Measurements from ENCODE around the gene LMBR1L. TPM values are rescaled to one million over a fixed set of nuclear protein-coding genes. Genes with fewer than 3 reads are reported as not detected.

LMBR1L gene
- total and polyA plus RNA-seq, 10 of the 15 experiments (the other 5 are each of a cell fraction or from before 2014, with no cell fraction given): 2.1 to 42.6 (median 20.0) TPM

- TF ChIP-seq CUX1 (IDR thresholded peaks at IDR 0.05; ENCODE audit: insufficient replicate concordance, low read depth, low read length) (no peak), SUZ12 (IDR thresholded peaks at IDR 0.05; ENCODE audit: unreplicated experiment) (no peak), HDGF (IDR thresholded peaks at IDR 0.05) (peak; percentile 87), BACH1 (IDR thresholded peaks at IDR 0.05; ENCODE audit: borderline replicate concordance) (0 out of 2 replicates have a peak, but pooled peaks have one; percentile 29), ZBED1 (IDR thresholded peaks at IDR 0.05; ENCODE audit: borderline replicate concordance) (no peak), MTA2 (IDR thresholded peaks at IDR 0.05; ENCODE audit: low read depth) (peak; percentile 30; the same call in 1 of the 2 replicates), PAX5 (IDR thresholded peaks at IDR 0.05; ENCODE audit: borderline replicate concordance, low read depth, low read length) (peak; percentile 23; the same call in 1 of the 2 replicates), POU2F2 (IDR thresholded peaks at IDR 0.05; ENCODE audit: borderline replicate concordance, low read depth, low read length) (0 out of 3 replicates have a peak, but pooled peaks have one; percentile 56), ZZZ3 (IDR thresholded peaks at IDR 0.05; ENCODE audit: control insufficient read depth, insufficient read length, low read depth) (no peak), PBX3 (IDR thresholded peaks at IDR 0.05; ENCODE audit: insufficient replicate concordance, low read depth, low read length) (no peak), NFXL1 (IDR thresholded peaks at IDR 0.05; ENCODE audit: borderline replicate concordance) (no peak), HCFC1 (IDR thresholded peaks at IDR 0.05; ENCODE audit: low read length) (0 out of 2 replicates have a peak, but pooled peaks have one; percentile 31), JUNB (IDR thresholded peaks at IDR 0.05) (peak; percentile 80)
- TF ChIP-seq, protein P1, sequence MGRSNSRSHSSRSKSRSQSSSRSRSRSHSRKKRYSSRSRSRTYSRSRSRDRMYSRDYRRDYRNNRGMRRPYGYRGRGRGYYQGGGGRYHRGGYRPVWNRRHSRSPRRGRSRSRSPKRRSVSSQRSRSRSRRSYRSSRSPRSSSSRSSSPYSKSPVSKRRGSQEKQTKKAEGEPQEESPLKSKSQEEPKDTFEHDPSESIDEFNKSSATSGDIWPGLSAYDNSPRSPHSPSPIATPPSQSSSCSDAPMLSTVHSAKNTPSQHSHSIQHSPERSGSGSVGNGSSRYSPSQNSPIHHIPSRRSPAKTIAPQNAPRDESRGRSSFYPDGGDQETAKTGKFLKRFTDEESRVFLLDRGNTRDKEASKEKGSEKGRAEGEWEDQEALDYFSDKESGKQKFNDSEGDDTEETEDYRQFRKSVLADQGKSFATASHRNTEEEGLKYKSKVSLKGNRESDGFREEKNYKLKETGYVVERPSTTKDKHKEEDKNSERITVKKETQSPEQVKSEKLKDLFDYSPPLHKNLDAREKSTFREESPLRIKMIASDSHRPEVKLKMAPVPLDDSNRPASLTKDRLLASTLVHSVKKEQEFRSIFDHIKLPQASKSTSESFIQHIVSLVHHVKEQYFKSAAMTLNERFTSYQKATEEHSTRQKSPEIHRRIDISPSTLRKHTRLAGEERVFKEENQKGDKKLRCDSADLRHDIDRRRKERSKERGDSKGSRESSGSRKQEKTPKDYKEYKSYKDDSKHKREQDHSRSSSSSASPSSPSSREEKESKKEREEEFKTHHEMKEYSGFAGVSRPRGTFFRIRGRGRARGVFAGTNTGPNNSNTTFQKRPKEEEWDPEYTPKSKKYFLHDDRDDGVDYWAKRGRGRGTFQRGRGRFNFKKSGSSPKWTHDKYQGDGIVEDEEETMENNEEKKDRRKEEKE (IDR thresholded peaks at IDR 0.05): no peak
- TF ChIP-seq, protein P2, sequence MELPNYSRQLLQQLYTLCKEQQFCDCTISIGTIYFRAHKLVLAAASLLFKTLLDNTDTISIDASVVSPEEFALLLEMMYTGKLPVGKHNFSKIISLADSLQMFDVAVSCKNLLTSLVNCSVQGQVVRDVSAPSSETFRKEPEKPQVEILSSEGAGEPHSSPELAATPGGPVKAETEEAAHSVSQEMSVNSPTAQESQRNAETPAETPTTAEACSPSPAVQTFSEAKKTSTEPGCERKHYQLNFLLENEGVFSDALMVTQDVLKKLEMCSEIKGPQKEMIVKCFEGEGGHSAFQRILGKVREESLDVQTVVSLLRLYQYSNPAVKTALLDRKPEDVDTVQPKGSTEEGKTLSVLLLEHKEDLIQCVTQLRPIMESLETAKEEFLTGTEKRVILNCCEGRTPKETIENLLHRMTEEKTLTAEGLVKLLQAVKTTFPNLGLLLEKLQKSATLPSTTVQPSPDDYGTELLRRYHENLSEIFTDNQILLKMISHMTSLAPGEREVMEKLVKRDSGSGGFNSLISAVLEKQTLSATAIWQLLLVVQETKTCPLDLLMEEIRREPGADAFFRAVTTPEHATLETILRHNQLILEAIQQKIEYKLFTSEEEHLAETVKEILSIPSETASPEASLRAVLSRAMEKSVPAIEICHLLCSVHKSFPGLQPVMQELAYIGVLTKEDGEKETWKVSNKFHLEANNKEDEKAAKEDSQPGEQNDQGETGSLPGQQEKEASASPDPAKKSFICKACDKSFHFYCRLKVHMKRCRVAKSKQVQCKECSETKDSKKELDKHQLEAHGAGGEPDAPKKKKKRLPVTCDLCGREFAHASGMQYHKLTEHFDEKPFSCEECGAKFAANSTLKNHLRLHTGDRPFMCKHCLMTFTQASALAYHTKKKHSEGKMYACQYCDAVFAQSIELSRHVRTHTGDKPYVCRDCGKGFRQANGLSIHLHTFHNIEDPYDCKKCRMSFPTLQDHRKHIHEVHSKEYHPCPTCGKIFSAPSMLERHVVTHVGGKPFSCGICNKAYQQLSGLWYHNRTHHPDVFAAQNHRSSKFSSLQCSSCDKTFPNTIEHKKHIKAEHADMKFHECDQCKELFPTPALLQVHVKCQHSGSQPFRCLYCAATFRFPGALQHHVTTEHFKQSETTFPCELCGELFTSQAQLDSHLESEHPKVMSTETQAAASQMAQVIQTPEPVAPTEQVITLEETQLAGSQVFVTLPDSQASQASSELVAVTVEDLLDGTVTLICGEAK (IDR thresholded peaks at IDR 0.05; ENCODE audit: borderline replicate concordance): no peak; the same call in 1 of the 2 replicates
Observed at GRCh38 chr12:49069507-49070346, 40.9 kb downstream of the LMBR1L start, which contains the start of gene RHEBL1 (continued).

Data from GM12878 (cell line).